HG03354 (cell line): ENCODE data around the gene TTC7B.

Source experiments
- ATAC-seq: cut with Tn5 transposase; IDR thresholded peaks from one replicate; pipeline ENCODE4 v1.9.1; 2021; ENCODE audit warnings: mild to moderate bottlenecking; ENCODE audit not compliant: unreplicated experiment, poor library complexity, severe bottlenecking

TTC7B gene

DNA sequence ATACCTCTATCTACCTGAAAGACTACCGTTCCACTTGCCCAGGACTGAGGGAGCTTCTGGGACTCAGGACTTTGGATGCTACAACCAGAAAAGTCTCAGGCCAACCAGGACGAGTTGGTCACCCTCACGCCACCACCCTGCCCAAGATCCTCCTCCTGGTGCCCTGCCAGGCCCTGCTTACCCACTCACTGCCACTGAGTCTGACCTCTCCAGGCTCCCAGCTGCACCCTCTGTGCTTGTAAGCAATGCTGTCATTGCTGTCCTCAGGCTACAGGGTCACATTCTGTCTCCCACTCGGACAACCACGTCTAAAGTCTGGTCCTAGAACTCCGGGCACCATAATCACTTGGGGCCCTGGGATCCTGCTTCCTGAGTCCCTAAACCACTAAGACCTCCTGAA lies 9.2 kb downstream of the TTC7B start:
- no peak for ATAC-seq

DNA sequence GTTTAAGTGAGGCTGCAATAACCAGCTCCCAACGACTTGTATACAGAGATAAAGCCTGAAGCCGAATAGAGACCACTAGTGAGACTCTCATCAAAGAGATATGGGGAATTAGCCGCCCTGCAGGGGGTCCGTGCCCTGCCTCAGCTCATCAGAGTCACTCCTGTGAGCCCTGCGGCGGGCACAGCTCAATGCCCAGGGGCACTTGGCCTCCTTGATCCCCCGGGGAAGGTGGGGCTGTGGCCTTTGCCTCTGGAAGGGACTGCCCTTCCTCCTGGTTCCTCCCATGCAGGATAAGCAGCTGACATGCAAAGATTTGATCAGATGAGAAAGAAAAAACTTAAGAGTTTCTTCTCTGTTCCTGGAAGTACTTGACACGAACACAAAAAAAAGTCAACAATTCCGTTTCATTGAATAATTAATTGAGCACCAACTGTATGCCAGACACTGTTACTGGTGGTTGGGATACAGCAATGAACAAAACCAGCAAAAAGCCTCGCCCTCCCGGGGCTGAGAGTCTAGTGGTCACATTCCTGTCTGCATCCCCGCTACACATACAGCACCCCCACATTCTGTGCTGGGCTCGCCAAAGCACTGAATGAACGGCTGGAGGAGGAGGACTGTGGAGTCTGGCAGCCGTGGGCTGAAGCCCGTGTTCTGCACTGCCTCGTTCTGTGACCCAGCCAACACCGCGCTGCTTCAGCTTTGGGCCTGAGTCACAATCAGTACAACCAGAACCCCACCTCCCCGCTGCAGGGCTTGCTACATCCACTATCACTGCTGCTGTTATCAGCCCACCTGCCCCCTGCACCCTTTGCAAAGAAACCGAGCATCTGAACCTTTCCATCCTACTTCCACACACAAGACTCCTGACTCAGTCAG lies 10.3 kb downstream of the TTC7B start:
- ATAC-seq = no peak

DNA sequence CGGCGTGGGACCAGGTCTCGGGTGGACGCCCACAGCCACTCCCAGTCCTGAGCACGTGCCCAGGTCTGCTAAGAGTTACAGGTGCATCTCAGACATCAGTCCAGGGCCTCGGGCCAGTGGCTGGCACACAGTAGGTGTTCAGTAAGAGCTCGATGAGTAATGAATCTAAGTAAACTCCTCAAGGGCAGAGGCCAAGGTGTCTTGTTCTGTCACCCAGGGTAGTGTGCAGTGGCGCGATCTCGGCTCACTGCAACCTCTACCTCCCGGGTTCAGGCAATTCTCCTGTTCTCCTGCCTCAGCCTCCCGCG lies 11.2 kb downstream of the TTC7B start:
- ATAC-seq = no peak

DNA sequence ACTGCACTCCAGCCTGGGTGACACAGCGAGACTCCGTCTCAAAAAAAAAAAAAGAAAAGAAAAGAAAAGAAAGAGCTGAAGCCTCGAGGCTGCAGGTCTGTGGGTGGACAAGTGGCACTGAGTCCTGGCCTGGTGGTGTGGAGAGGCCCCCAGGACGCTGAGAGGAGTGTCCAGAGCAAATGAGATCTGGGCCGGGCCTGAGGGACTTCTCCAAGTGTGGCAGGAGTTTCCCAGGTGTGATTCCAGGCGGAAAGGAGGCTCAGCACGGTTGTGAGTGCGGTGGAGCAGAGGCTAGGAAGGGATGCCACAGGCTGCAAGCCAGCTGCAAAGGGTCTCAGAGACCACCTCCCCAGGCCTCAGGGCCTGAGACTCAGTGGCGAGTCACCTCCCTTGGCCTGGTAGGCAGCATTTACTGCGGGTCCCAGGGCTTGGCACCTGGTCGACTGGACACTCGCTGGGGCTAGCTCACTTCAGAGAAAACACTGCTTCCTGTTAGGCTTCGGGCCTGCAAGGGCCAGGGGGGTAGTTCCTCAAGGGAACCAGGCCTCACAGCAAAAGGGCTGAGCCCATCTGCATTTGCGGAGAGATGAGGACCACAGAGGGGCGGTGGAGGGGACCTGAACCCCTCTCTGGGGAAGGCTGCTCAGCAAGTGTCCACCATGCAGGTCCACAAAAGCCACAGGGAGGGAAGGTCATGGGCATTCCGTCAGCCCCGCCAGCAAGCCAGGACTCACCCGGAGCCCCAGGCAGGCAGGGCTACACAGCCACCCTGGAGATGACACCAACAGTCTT lies 11.7 kb downstream of the TTC7B start:
- no peak for ATAC-seq

DNA sequence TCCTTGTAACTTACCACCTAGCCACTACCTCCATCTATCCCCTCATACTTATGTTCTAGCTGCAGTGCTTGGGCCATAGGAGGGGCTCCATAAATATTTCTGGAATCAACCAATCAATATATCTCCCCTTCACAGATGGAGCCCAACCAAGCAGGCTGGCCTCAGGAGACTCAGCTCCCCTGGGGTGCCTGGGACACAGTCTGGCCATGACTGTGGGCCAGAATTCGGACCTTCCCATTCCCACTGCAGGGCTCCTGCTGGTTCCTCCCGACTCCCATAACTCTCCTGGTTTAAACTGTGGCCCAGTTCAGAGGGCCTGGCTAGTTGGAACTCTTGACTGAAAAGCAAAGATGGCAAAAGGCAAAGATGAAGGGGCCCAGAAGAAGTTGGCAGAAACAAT lies 13.0 kb downstream of the TTC7B start:
- no peak for ATAC-seq

DNA sequence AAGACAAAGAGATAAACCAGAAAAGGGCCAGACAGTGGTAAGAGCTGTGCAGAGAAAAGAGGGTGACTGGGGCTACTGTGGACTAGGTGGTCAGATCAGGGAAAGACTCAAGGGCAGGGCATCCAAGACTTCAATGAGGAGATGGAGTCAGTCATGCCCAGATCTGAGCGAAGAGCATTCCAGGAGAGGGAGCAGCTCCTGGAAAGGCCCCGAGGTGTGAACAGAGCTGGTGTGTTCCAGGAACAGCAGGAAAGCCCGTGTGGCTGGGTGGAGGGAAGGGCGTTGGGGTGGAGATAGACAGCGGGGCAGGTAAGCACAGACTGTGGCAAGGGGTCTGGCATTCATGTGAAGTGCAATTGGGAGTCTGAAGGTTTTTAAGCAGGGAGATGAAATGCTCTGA lies 16.8 kb downstream of the TTC7B start:
- ATAC-seq = no peak

DNA sequence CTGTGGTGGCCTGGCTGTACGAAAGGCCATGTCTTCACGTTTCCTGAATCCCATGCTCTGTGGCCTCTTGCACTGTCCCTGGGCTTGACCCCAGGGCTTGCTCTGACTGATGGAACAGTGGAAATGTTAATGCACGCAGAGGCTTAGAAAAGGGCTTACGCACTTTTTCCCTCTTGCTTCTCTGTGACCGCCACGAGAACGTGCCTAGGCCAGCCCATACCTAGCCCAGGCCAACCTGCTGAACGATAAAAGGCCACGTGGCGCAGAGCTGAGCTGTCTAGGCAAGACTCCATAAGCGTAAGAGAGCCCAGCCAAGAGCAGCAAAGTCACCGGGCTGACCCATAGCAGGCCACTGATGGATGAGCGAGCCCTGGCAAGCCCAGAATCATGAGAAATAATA lies 18.3 kb downstream of the TTC7B start:
- no peak for ATAC-seq

DNA sequence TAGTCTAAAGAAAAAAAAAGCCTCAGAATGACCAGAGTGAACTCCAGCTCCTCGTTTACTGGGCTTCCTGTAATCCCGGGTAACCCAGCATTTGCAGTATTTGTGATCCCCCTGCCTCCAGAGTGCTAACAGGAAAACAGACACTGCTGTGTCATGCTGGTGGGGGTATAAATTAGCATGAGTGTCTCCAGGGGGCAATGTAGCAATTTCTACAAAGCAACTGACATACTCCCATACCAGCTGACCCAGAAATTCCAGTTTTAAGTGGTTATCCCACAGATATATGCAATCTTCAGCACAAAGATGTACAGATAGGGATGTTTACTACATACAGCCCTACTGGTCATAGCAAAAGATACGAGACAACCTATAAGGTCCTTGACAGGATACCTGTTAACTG lies 18.8 kb downstream of the TTC7B start:
- no peak for ATAC-seq

DNA sequence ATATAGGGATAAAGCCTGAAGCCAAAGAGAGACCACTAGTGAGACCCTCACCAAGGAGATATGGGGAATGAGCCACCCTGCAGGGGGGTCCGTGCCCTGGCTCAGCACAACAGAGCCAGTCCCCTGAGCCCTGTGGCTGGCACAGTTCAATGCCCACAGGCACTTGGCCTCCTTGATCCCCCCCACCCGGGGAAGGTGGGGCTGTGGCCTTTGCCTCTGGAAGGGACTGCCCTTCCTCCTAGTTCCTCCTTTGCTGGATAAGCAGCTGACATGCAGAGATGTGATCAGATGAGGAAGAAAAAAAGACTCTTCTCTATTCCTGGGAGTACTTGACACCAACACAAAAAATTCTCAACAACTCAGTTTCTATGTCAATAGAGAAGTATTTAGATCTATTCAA lies 19.9 kb downstream of the TTC7B start:
- ATAC-seq = no peak

DNA sequence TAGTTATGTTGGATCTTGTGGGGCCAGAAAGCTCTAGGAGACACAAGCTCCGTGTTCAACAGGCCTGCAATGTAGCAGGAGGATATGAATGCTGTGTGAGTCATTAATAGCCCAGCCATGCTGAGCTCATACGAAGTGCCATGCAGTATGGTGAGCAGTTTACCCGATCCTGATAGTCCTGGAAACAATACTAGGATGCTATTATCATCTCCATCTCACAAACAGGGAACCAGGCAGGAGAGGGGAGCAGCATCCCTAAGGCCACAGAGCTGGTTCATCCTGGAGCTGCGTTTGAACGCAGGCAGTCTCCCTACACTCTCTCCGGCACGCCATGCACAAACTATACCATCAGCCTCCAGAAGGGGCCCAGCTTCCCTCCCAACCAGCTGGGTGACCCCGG lies 20.5 kb downstream of the TTC7B start:
- no peak for ATAC-seq

DNA sequence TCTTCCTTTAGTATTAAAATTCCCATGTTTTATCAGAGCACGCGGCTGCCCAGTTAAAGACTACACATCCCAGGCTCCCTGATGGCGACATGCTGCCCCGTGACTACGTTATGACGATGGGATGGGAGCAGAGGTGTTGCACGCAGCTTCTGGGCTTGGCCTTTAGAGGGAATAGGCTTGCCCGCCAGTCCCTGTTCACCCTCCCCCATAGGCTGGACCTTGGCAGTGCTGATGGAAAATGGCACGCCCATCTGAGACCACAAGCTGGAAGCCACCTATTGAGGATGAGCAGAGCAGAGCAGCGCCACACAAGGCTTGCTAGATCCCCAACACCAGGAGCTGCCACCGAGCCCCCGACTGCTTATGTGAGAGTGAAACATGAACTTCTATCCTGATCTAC lies 24.7 kb downstream of the TTC7B start:
- ATAC-seq = no peak

DNA sequence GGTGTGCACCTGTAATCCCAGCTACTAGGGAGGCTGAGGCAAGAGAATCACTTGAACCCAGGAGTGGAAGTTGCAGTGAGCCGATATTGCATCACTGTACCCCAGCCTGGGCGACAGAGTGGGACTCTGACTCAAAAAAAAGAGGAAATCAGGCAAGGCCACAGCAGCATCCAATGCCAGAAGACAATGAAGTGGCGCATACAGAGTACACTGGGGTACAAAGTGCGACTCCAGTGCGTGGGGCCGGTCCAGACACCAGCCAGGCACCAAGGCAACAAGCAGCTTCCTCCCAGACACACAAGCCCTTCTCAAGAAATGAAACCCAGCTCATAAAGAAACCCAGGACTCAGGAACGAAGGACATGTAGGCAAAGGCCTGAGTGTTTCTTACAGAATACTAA lies 28.2 kb downstream of the TTC7B start:
- ATAC-seq = no peak

DNA sequence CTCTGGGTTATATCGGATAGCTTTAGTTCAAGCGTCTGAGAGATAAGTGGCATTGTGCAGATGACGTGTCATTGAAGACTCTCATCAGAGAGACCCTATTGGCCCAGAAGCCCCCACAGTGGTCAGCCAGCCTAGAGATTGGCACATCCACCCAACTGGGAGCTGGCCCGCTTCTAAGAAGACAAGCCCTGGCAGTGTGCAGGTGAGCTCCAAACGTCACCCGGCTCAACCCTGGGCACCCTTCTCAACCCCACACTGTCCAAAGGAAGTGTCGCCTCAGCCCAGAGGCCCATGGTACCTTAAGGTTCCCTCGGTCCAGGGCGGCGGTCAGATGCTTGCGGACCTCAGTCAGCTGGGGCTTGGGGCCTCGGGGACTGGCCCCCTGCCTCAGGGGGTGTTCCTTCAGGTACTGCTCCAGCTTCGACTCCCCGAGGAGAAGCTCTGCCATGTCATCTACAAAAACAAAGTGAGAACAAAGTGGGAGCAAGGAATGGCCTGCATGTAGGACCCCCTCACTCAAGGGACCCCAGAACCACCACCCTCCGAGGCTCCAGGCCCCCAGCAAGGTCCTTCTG lies 30.3 kb downstream of the TTC7B start:
- no peak for ATAC-seq

DNA sequence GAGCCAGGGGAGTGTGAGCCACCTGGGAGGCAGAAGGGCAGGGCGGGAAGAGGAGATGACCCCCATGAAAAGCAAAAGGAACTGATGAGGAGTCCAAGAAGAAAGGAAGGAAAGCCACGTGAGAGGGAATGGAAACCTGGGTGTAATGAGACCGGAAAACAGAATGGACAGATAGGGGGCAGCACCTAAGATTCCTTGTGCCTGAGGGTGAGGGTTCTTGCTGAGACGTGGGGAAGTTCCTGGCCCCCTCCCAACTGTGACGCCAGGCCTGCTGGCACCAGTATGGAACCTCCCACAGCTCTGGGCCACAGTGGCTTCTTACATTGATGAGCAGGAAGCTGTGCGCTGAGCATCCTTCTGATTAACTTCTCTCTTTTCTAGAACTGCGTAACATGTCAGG lies 30.8 kb downstream of the TTC7B start:
- ATAC-seq = no peak

DNA sequence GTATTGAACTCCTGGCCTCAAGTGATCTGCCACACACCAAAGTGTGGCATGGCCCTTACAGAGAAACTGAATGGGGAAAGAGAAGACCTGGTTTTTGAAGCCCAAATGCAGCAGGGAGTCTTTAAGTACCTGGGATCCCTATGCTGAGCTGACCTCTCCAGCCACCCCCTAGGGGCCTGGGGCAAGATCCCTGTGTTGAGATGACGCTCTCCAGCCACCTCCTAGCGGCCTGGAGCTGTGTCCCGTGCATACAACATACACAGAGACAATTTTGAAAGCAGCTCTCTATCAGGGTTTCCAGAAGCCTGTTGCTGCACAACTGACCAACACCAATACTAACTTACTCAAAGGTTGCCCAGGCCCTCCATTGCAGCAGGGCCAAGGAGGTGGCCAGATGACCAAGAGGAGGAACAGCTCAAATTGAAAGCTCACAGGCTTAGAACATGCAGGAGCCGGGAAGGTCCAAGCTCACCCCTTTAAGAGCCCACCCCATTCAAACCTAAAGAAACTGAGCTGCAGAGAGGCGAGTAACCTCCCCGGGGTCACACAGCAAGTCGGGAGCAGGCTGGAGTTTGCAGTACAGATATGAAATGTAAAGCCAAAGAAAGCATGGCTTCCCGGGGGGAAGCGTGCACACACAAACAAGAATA lies 31.5 kb downstream of the TTC7B start:
- ATAC-seq = no peak

DNA sequence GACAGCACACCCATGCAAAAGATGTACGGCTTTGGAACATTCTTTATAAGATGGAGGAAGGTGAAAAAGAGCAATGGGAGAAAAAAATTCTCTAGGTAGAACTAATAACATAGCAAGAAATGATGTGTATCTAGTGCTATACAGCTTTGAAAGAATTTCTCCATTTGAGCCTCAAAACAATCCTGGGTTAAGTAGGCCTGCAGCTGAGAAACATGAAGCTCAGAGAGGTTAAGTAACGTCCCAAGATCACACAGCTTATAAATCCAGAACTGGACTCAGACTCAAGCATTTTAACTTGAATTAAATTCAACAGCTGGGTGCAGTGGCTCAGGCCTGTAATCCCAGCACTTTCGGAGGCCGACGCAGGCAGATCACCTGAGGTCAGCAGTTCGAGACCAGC lies 32.9 kb downstream of the TTC7B start:
- no peak for ATAC-seq

DNA sequence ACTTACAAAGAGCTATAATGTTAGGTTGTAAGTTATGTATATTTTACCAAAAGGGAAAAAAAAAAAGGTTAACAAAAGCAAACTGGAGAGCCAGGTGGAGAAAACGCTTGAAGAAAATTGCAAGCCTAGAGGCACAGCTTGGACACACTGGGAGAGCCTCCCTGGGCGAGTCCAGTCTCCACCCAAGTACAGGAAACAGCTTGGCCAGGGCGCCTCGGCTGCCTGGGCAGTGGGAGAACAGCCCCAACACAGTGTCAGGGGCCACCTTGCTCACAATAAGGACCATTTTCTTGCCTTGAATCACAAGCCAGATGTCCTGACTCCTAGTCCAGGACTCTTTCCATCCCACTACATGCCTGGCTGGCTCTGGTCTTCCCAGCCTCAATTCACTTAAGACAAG lies 33.3 kb downstream of the TTC7B start:
- no peak for ATAC-seq

DNA sequence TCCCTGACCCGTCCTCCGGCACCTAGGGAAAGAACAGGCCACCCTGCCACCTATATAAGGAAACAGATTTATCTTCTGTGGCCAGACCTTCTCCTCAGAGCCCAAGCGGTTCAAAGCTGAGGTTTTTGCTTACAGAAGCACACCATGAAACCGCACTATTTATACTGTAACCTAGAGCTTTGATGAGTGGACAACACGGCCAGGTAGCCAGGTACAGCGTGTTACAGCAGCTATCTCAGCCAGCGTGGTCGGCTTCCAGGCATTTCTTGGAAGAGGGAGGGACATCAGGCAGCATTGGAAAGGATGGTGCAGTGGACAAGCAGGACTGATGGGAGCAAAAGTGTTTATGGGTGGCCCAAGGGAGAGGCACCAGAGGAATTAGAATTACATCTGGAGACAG lies 34.4 kb downstream of the TTC7B start:
- no peak for ATAC-seq

DNA sequence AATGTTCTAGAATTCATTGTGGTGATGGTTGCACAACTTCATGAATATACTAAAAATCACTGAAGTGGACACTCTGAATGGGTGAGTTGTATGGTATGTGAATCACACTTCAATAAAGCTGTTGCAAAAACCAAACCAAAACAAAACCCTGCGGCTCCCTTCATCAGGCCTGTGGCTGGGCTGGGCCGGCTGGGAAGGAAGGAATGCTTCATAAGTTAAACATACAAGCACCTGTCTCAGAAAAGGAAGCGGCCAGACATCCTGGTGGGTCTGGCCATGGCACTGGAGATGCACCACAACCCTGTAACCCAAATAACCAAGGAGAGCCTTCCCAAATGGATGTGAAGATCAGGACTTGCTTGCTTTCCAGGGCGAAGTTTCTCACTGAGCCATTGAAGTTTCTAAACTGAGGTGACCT lies 34.9 kb downstream of the TTC7B start:
- ATAC-seq = no peak

DNA sequence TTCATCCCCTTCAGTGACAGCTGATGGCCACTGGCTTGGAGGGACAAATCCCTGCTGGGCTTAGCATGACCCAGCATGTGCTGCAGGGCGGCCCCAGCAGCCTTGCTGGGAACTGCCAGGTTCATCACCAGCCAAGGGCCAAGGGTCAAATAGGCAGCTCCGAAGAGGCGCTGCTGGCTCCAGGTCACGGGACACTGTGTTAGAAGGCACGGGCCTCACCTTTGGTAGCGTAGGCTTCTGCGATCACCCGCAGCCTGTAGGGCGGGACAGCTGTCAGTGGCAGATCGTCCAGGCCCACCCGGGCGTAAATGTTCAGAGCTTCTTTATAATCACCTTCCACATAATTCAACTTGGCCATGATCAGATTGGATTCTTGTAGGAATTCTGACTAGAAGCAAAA lies 35.7 kb downstream of the TTC7B start:
- no peak for ATAC-seq
